Putamen (tissue), 1 donor: ENCODE data around the gene ESF1.

Experiments
- DNase-seq: peaks from one replicate; pipeline ENCODE4 v3.0.0-alpha.2; 2016; ENCODE audit warnings: low spot score

Gene ESF1

GRCh38 chr20:13678944-13679343 is 105.8 kb downstream of the ESF1 start:
- DNase-seq: no peak

GRCh38 chr20:13677241-13677640 is 107.5 kb downstream of the ESF1 start:
- DNase-seq: no peak

GRCh38 chr20:13676682-13677081 is 108.0 kb downstream of the ESF1 start:
- DNase-seq: no peak

- DNase-seq: no peak
These were observed 112.0 kb downstream of the ESF1 start for GRCh38 chr20:13672690-13673089.

GRCh38 chr20:13671916-13672378 is 112.8 kb downstream of the ESF1 start:
- no peak for DNase-seq

- DNase-seq: no peak
These were observed 113.2 kb downstream of the ESF1 start for GRCh38 chr20:13671512-13671911.

- no peak for DNase-seq
These were observed 114.6 kb downstream of the ESF1 start for GRCh38 chr20:13670160-13670559.

- DNase-seq: no peak
These were observed 118.9 kb downstream of the ESF1 start for GRCh38 chr20:13665709-13666395.
